ENCODE results near the gene ZNF536.

DNA sequence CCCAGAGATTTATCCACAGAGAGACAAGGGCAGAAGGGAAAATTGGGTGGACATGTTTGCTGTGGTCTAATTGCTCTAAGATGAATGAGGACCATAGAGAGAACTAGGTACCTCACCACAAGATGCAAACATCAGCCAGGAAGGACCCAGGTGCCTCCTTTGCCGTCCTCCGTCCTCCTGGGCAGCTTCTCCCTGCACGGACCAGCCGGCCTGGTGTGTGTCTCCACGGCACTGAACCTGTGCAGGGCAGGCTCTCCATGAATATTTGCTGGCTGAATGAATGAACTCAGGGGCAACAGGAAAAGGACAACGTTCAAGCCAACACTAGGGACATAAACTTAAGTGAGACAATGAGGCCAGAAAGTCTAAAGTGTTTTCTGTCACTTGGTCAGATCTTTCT lies 143.9 kb downstream of the ZNF536 start:
- TF ChIP-seq CTCF (optimal IDR thresholded peaks at IDR 0.05 in 1 of 3, IDR thresholded peaks at IDR 0.05 in 1 of 3, conservative IDR thresholded peaks at IDR 0.05 in 1 of 3; ENCODE audit: extremely low read depth in 1 of 3, insufficient read depth in 2 of 3, low read length in 3 of 3) (no peak), EZH2 (IDR thresholded peaks at IDR 0.05; ENCODE audit: low read length) (no peak)

Data from keratinocyte (primary cell).